CD14-positive monocyte (primary cell): ENCODE results near the gene NOS1. TPM values are rescaled to one million over a fixed set of nuclear protein-coding genes. Genes with fewer than 3 reads are reported as not detected.

ENCODE experiments used
- DNase-seq, 3 donors: peaks; one replicate each; pipeline ENCODE4 v3.0.0-alpha.2; 2011 to 2022
- H2AFZ ChIP-seq: 2 replicates; pipeline ENCODE4 v1.6.0; 2012; ENCODE audit warnings: mild to moderate bottlenecking, low read depth, low read length, inconsistent platforms; ENCODE audit not compliant: insufficient read depth, poor library complexity, severe bottlenecking
- H3K27ac ChIP-seq, 2 donors: 1 replicate in 1 of 2; 2 replicates in 1 of 2; pipeline ENCODE4 v1.5.1; 2012 to 2013; ENCODE audit warnings: low read length in 2 of 2, control low read depth in 1 of 2, inconsistent platforms in 1 of 2, low read depth in 1 of 2, mild to moderate bottlenecking in 1 of 2
- H3K27me3 ChIP-seq, 2 donors: one replicate each; pipeline versions ENCODE4 v1.6.0 to v1.6.1; 2011 to 2013; ENCODE audit warnings: low read length in 2 of 2; ENCODE audit not compliant: control insufficient read depth in 2 of 2, insufficient read depth in 2 of 2
- H3K36me3 ChIP-seq, 2 donors: replicated peaks in 1 of 2; 1 replicate in 1 of 2; 2 replicates in 1 of 2; pipeline versions ENCODE4 v1.5.1 to v1.6.1; 2012 to 2013; ENCODE audit warnings: low read length in 2 of 2, control low read depth in 1 of 2, inconsistent platforms in 1 of 2, mild to moderate bottlenecking in 1 of 2; ENCODE audit not compliant: insufficient read depth in 2 of 2, control insufficient read depth in 1 of 2
- H3K4me1 ChIP-seq, 2 donors: 1 replicate in 1 of 2; 2 replicates in 1 of 2; pipeline versions ENCODE4 v1.5.1 to v1.6.1; 2012 to 2013; ENCODE audit warnings: low read length in 2 of 2, control low read depth in 1 of 2, inconsistent platforms in 1 of 2, mild to moderate bottlenecking in 1 of 2, moderate library complexity in 1 of 2; ENCODE audit not compliant: insufficient read depth in 2 of 2, control insufficient read depth in 1 of 2
- H3K4me2 ChIP-seq: replicated peaks from 2 replicates; pipeline ENCODE3; 2012; ENCODE audit warnings: low read length, moderate library complexity, mild to moderate bottlenecking; ENCODE audit not compliant: poor library complexity, severe bottlenecking; ENCODE audit errors: extremely low read depth
- H3K4me3 ChIP-seq, 3 experiments: fragments of 200-600 bp in 1 of 3; sonication (generic) in 1 of 3; replicated peaks in 1 of 3; 1 replicate in 2 of 3; 2 replicates in 1 of 3; pipeline ENCODE4 v1.5.1; 2011 to 2013; ENCODE audit warnings: low read length in 3 of 3, mild to moderate bottlenecking in 3 of 3, control low read depth in 2 of 3, low read depth in 2 of 3, inconsistent platforms in 1 of 3, moderate library complexity in 1 of 3
- H3K79me2 ChIP-seq: 2 replicates; pipeline ENCODE4 v1.6.0; 2012; ENCODE audit warnings: mild to moderate bottlenecking, control low read depth, inconsistent platforms, low read length, moderate library complexity; ENCODE audit not compliant: insufficient read depth
- H3K9ac ChIP-seq: 2 replicates; pipeline ENCODE4 v1.6.0; 2017; ENCODE audit warnings: low read length, mild to moderate bottlenecking; ENCODE audit not compliant: insufficient read depth, poor library complexity, severe bottlenecking
- H3K9me3 ChIP-seq, 2 donors: replicated peaks in 1 of 2; 1 replicate in 1 of 2; 2 replicates in 1 of 2; pipeline versions ENCODE4 v1.5.1 to v1.6.1; 2012 to 2013; ENCODE audit warnings: low read length in 2 of 2, control low read depth in 1 of 2; ENCODE audit not compliant: control insufficient read depth in 1 of 2, insufficient read depth in 1 of 2
- H4K20me1 ChIP-seq: 2 replicates; pipeline ENCODE4 v1.6.0; 2012; ENCODE audit warnings: mild to moderate bottlenecking, low read length, control low read depth, moderate library complexity; ENCODE audit not compliant: insufficient read depth
- H3K27ac Mint-ChIP-seq, 7 donors: one replicate each; pipeline ENCODE4 v1.8.0; 2020; ENCODE audit warnings: mild to moderate bottlenecking in 7 of 7, mixed read lengths in 7 of 7, moderate library complexity in 6 of 7, inconsistent platforms in 2 of 7
- H3K27me3 Mint-ChIP-seq, 3 donors: one replicate each; pipeline ENCODE4 v1.8.0; 2021 to 2022; ENCODE audit warnings: low read depth in 3 of 3, mild to moderate bottlenecking in 3 of 3, mixed read lengths in 3 of 3, moderate library complexity in 3 of 3, inconsistent platforms in 1 of 3
- H3K36me3 Mint-ChIP-seq, 2 donors: one replicate each; pipeline ENCODE4 v1.8.0; 2020; ENCODE audit warnings: mixed read lengths in 2 of 2, inconsistent platforms in 1 of 2, mild to moderate bottlenecking in 1 of 2
- H3K4me1 Mint-ChIP-seq: one replicate; pipeline ENCODE4 v1.8.0; 2020; ENCODE audit warnings: mild to moderate bottlenecking, mixed read lengths
- H3K4me3 Mint-ChIP-seq, 2 donors: one replicate each; pipeline ENCODE4 v1.8.0; 2020; ENCODE audit warnings: mild to moderate bottlenecking in 2 of 2, mixed read lengths in 2 of 2, moderate library complexity in 1 of 2
- H3K9me3 Mint-ChIP-seq, 7 donors: one replicate each; pipeline ENCODE4 v1.8.0; 2020 to 2022; ENCODE audit warnings: mixed read lengths in 7 of 7, mild to moderate bottlenecking in 6 of 7, moderate library complexity in 6 of 7, inconsistent platforms in 2 of 7
- CTCF ChIP-seq: fragments of 200-600 bp; IDR thresholded peaks from one replicate; pipeline ENCODE4 v1.8.0; 2022; ENCODE audit warnings: antibody characterized with exemption, mild to moderate bottlenecking
- WGBS: methylation state at CpG from one replicate; pipeline ENCODE4 v1.1.5; 2013; ENCODE audit warnings: missing lambda C conversion rate; ENCODE audit not compliant: insufficient coverage; 5-methylcytosine and 5-hydroxymethylcytosine counted together
- intact Hi-C, 2 donors: fragments of 100-400 bp; cut with micrococcal nuclease; formaldehyde crosslinking; loops; one replicate each; pipeline versions ENCODE4 v1.15.0 to v1.15.1; 2023
- polyA plus RNA-seq, 3 donors: library from polyadenylated mRNA; depleted of rRNA in 1 of 3; unstranded in 2 of 3; stranded (reverse) in 1 of 3; fragments of 300-500 nt in 2 of 3; fragments of >200 nt in 1 of 3; fragmentation: Illumina TruSeq in 2 of 3; gene quantifications; 1 replicate in 2 of 3; 2 replicates in 1 of 3; pipeline ENCODE4 v1.2.3, GENCODE V29; 2012 to 2021

NOS1 gene
- polyA plus RNA-seq, 3 donors = not detected

GRCh38 chr12:117162633-117163032 is 198.8 kb downstream of the NOS1 start:
- no peak for DNase-seq
- 94% methylated on average over 6 of the region's 7 CpGs for WGBS

GRCh38 chr12:117162167-117162539 is 199.3 kb downstream of the NOS1 start:
- no peaks in the 10 kb centered on the region for H3K79me2 ChIP-seq
- DNase-seq = no peak
- no peaks in the 10 kb centered on the region for H3K27me3 ChIP-seq
- H4K20me1 ChIP-seq = no peaks in the 10 kb centered on the region
- peaks cover 65 to 98% of the 10 kb centered on the region in 2 donors for H3K36me3 ChIP-seq
- no peak overlapping the region for H3K9ac ChIP-seq
- no peak overlapping the region for H3K27ac ChIP-seq
- Mint-ChIP-seq H3K9me3 (no peaks in the 10 kb centered on the region), H3K27me3 (peaks cover 0 to 2% (median 2%) of the 10 kb centered on the region in 3 donors), H3K4me3 (no peak overlapping the region), H3K36me3 (peaks cover 91 to 98% of the 10 kb centered on the region in 2 donors), H3K4me1 (no peaks in the 10 kb centered on the region), H3K27ac (peak overlapping the region in 2 of 7 donors; percentile 34 to 52)
- H3K4me3 ChIP-seq = no peak overlapping the region
- H3K4me2 ChIP-seq = no peak overlapping the region
- H3K9me3 ChIP-seq = no peaks in the 10 kb centered on the region
- no peak overlapping the region for H2AFZ ChIP-seq
- intact Hi-C loops = no loop called here
- WGBS = 92% methylated on average over 4 of the region's 8 CpGs
- H3K4me1 ChIP-seq = no peaks in the 10 kb centered on the region
- TF ChIP-seq CTCF = no peak

More at GRCh38 chr12:117162633-117163032, 198.8 kb downstream of the NOS1 start:
- TF ChIP-seq CTCF = no peak
- Mint-ChIP-seq H3K4me1 (no peaks in the 10 kb centered on the region), H3K27me3 (peaks cover 0 to 2% (median 2%) of the 10 kb centered on the region in 3 donors), H3K27ac (no peak overlapping the region), H3K9me3 (no peaks in the 10 kb centered on the region), H3K4me3 (no peak overlapping the region), H3K36me3 (peaks cover 91 to 98% of the 10 kb centered on the region in 2 donors)
- Histone ChIP-seq H3K27ac (no peak overlapping the region), H3K27me3 (no peaks in the 10 kb centered on the region), H3K9me3 (no peaks in the 10 kb centered on the region), H3K4me1 (no peaks in the 10 kb centered on the region), H3K36me3 (peaks cover 66 to 98% of the 10 kb centered on the region in 2 donors), H4K20me1 (no peaks in the 10 kb centered on the region), H3K4me3 (no peak overlapping the region), H3K4me2 (no peak overlapping the region), H3K79me2 (no peaks in the 10 kb centered on the region), H2AFZ (no peak overlapping the region), H3K9ac (no peak overlapping the region)
- intact Hi-C loops = no loop called here
